GM12872 (cell line): Measurements from ENCODE around the gene NINL.

Experiments
- CTCF ChIP-seq: IDR thresholded peaks from 3 replicates; pipeline ENCODE4 v1.5.1; 2011; ENCODE audit warnings: low read depth, mild to moderate bottlenecking, low read length, moderate library complexity; ENCODE audit not compliant: insufficient read depth

Gene NINL

GRCh38 chr20:25527949-25528348 lies 57.4 kb downstream of the NINL start:
- TF ChIP-seq CTCF = no peak

- no peak for TF ChIP-seq CTCF
Measured at GRCh38 chr20:25526446-25526845, 58.9 kb downstream of the NINL start.

GRCh38 chr20:25525867-25526266 lies 59.5 kb downstream of the NINL start:
- no peak for TF ChIP-seq CTCF

- TF ChIP-seq CTCF = no peak
Measured at GRCh38 chr20:25525295-25525694, 60.0 kb downstream of the NINL start.

GRCh38 chr20:25521382-25521781 lies 63.9 kb downstream of the NINL start:
- no peak for TF ChIP-seq CTCF

GRCh38 chr20:25517124-25517523 lies 68.2 kb downstream of the NINL start:
- no peak for TF ChIP-seq CTCF

- no peak for TF ChIP-seq CTCF
Measured at GRCh38 chr20:25514747-25515340, 70.5 kb downstream of the NINL start.
